GM23248 (cell line): ENCODE measurements around the gene DNAJB12. TPM values are rescaled to one million over a fixed set of nuclear protein-coding genes. Genes with fewer than 3 reads are reported as not detected.

Experiments
- DNase-seq: peaks from one replicate; pipeline ENCODE4 v3.0.0-alpha.2; 2015
- H2AFZ ChIP-seq: fragments of 200-600 bp; sonication (generic); 2 replicates; pipeline ENCODE4 v1.6.1; 2016; ENCODE audit warnings: antibody characterized with exemption
- H3F3A ChIP-seq: fragments of 200-600 bp; sonication (generic); 2 replicates; pipeline ENCODE4 v1.6.1; 2016; ENCODE audit warnings: mild to moderate bottlenecking, antibody characterized with exemption, mixed run types; ENCODE audit not compliant: insufficient read depth
- H3K27ac ChIP-seq: fragments of 200-600 bp; sonication (generic); 2 replicates; pipeline ENCODE4 v1.5.1; 2016; ENCODE audit warnings: mild to moderate bottlenecking
- H3K27me3 ChIP-seq: fragments of 200-600 bp; sonication (generic); replicated peaks from 2 replicates; pipeline ENCODE4 v1.6.1; 2016; ENCODE audit warnings: mild to moderate bottlenecking; ENCODE audit not compliant: insufficient read depth
- H3K36me3 ChIP-seq: fragments of 200-600 bp; sonication (generic); 2 replicates; pipeline ENCODE4 v1.6.1; 2016; ENCODE audit warnings: low read depth, mild to moderate bottlenecking
- H3K4me1 ChIP-seq: fragments of 200-600 bp; sonication (generic); 2 replicates; pipeline ENCODE4 v1.6.1; 2016; ENCODE audit warnings: mild to moderate bottlenecking; ENCODE audit not compliant: insufficient read depth
- H3K4me2 ChIP-seq: fragments of 200-600 bp; sonication (generic); one replicate; pipeline ENCODE4 v1.6.1; 2016; ENCODE audit warnings: mild to moderate bottlenecking; ENCODE audit not compliant: unreplicated experiment
- H3K4me3 ChIP-seq: fragments of 200-600 bp; sonication (generic); 2 replicates; pipeline ENCODE4 v1.5.1; 2016; ENCODE audit warnings: mild to moderate bottlenecking
- H3K79me2 ChIP-seq: fragments of 200-600 bp; sonication (generic); 2 replicates; pipeline ENCODE4 v1.6.1; 2016; ENCODE audit warnings: mild to moderate bottlenecking; ENCODE audit not compliant: insufficient read depth
- H3K9ac ChIP-seq: fragments of 200-600 bp; sonication (generic); 2 replicates; pipeline ENCODE4 v1.6.1; 2016; ENCODE audit warnings: mild to moderate bottlenecking
- H3K9me2 ChIP-seq: fragments of 200-600 bp; sonication (generic); 2 replicates; pipeline ENCODE4 v1.6.1; 2016; ENCODE audit warnings: mixed run types, mild to moderate bottlenecking, moderate library complexity; ENCODE audit not compliant: insufficient read depth
- H3K9me3 ChIP-seq: fragments of 200-600 bp; sonication (generic); one replicate; pipeline ENCODE4 v1.6.1; 2017; ENCODE audit warnings: low read depth
- H4K20me1 ChIP-seq: fragments of 200-600 bp; sonication (generic); 2 replicates; pipeline ENCODE4 v1.6.0; 2016; ENCODE audit not compliant: insufficient read depth
- EZH2 ChIP-seq: fragments of 200-600 bp; sonication (generic); IDR thresholded peaks from 2 replicates; pipeline ENCODE4 v1.6.1; 2018; ENCODE audit warnings: antibody characterized with exemption, mild to moderate bottlenecking; ENCODE audit not compliant: insufficient read depth, poor library complexity, severe bottlenecking
- EZH2phosphoT487 ChIP-seq: fragments of 200-600 bp; sonication (generic); IDR thresholded peaks from 2 replicates; pipeline ENCODE4 v1.6.1; 2018; ENCODE audit warnings: antibody characterized with exemption, moderate library complexity, mild to moderate bottlenecking, low read depth; ENCODE audit not compliant: insufficient read depth
- whole genome bisulfite sequencing, 2 experiments: methylation state at CpG; one replicate each; pipeline ENCODE4 v1.1.6; 2015 to 2017; ENCODE audit warnings: low lambda C conversion rate in 2 of 2, low coverage in 1 of 2; ENCODE audit errors: missing lambda C conversion rate in 2 of 2; 5-methylcytosine and 5-hydroxymethylcytosine counted together
- in situ Hi-C: fragments of 300-500 bp; cut with MboI; formaldehyde crosslinking; loops from 2 replicates; pipeline ENCODE4 v1.15.0; 2020
- polyA plus RNA-seq: library from polyadenylated mRNA; unstranded; fragments of >200 nt; fragmentation: Nextera tagmentation; extraction: Ambion mirVana; gene quantifications from 2 replicates; pipeline ENCODE4 v1.2.1, GENCODE V29; 2016
- total RNA-seq: library from RNA; depleted of rRNA; stranded (reverse); fragments of >200 nt; shearing (Covaris generic); gene quantifications from 2 replicates; pipeline ENCODE4 v1.2.3, GENCODE V29; 2014

Gene DNAJB12
- total and polyA plus RNA-seq, 2 experiments from 2014 or later = 28.4 to 32.0 TPM

- Histone ChIP-seq H3K4me2 (peak overlapping the region; percentile 59), H4K20me1 (no peaks in the 10 kb centered on the region), H3K4me1 (peaks cover 24% of the 10 kb centered on the region), H3K27me3 (no peaks in the 10 kb centered on the region), H3K36me3 (no peaks in the 10 kb centered on the region), H3K27ac (peak overlapping the region; percentile 96), H3K4me3 (peak overlapping the region; percentile 43; the same call in 1 of the 2 replicates), H3K9me2 (no peaks in the 10 kb centered on the region), H2AFZ (peak overlapping the region; percentile 36), H3K9me3 (no peaks in the 10 kb centered on the region), H3K9ac (peak overlapping the region; percentile 89), H3F3A (peaks cover 11% of the 10 kb centered on the region), H3K79me2 (no peaks in the 10 kb centered on the region)
- DNase-seq = no peak
- 78 to 91% methylated on average over 10 to 13 of the region's 13 CpGs for WGBS, 2 experiments
- no peak for TF ChIP-seq EZH2phosphoT487
- in situ Hi-C loops = no loop called here
These were observed 33.3 kb downstream of the DNAJB12 start for GRCh38 chr10:72321248-72322029.

- H3F3A ChIP-seq = peaks cover 17% of the 10 kb centered on the region
- TF ChIP-seq EZH2 (no peak), EZH2phosphoT487 (no peak)
- no peaks in the 10 kb centered on the region for H3K9me3 ChIP-seq
- peak overlapping the region; percentile 59 for H3K4me2 ChIP-seq
- no peaks in the 10 kb centered on the region for H3K27me3 ChIP-seq
- H3K9ac ChIP-seq = peak overlapping the region; percentile 89
- 1 to 3% methylated on average over 10 to 12 of the region's 12 CpGs for WGBS, 2 experiments
- H3K9me2 ChIP-seq = no peaks in the 10 kb centered on the region
- in situ Hi-C loops = no loop called here
- no peaks in the 10 kb centered on the region for H4K20me1 ChIP-seq
- H3K36me3 ChIP-seq = no peaks in the 10 kb centered on the region
- H3K27ac ChIP-seq = peak overlapping the region; percentile 96
- H2AFZ ChIP-seq = peak overlapping the region; percentile 36
- no peaks in the 10 kb centered on the region for H3K79me2 ChIP-seq
- peak; percentile 99 for DNase-seq
- H3K4me1 ChIP-seq = peaks cover 29% of the 10 kb centered on the region
- H3K4me3 ChIP-seq = peak overlapping the region; percentile 43; the same call in 1 of the 2 replicates
These were observed 34.0 kb downstream of the DNAJB12 start for GRCh38 chr10:72320676-72321247.

- peaks cover 23% of the 10 kb centered on the region for H3F3A ChIP-seq
- DNase-seq = peak; percentile 96
- no peaks in the 10 kb centered on the region for H3K27me3 ChIP-seq
- H3K27ac ChIP-seq = peak overlapping the region; percentile 96
- H3K4me1 ChIP-seq = peaks cover 38% of the 10 kb centered on the region
- TF ChIP-seq EZH2phosphoT487 (no peak), EZH2 (no peak)
- no peaks in the 10 kb centered on the region for H3K9me2 ChIP-seq
- peak overlapping the region; percentile 83 for H3K4me2 ChIP-seq
- no peaks in the 10 kb centered on the region for H3K79me2 ChIP-seq
- in situ Hi-C loops = no loop called here
- H3K9me3 ChIP-seq = no peaks in the 10 kb centered on the region
- peak overlapping the region; percentile 65 for H3K4me3 ChIP-seq
- no peaks in the 10 kb centered on the region for H3K36me3 ChIP-seq
- WGBS, 2 experiments = 1% methylated on average over 26 to 43 of the region's 60 CpGs
- H2AFZ ChIP-seq = peak overlapping the region; percentile 61
- no peaks in the 10 kb centered on the region for H4K20me1 ChIP-seq
- peak overlapping the region; percentile 89 for H3K9ac ChIP-seq
These were observed 35.1 kb downstream of the DNAJB12 start for GRCh38 chr10:72319416-72320254.
